IPS-NIHi7 (cell line): Measurements from ENCODE around the gene MAN1C1.
"Not testable (repeated sequence)": the region's sequence is repeated elsewhere in the genome, so short reads cannot be mapped to it uniquely, and the experiment has no call there.

Experiments used
- DNase-seq: peaks from one replicate; pipeline ENCODE4 v3.0.0; 2012; ENCODE audit warnings: mixed read lengths; ENCODE audit errors: extremely low spot score

MAN1C1 gene

GRCh38 chr1:25634896-25635295, 18.3 kb downstream of the MAN1C1 start:
- DNase-seq, result no peak

- DNase-seq, result not testable (repeated sequence)
These were observed 19.6 kb downstream of the MAN1C1 start for GRCh38 chr1:25636141-25636540.

- peak; percentile 16 for DNase-seq
These were observed 24.2 kb downstream of the MAN1C1 start for GRCh38 chr1:25640646-25641328.

GRCh38 chr1:25641329-25641725, 24.7 kb downstream of the MAN1C1 start:
- no peak for DNase-seq

- peak; percentile 16 for DNase-seq
These were observed 25.5 kb downstream of the MAN1C1 start for GRCh38 chr1:25641931-25642573.

- DNase-seq, result peak; percentile 6
These were observed 26.1 kb downstream of the MAN1C1 start for GRCh38 chr1:25642574-25643108.

- DNase-seq, result peak; percentile 7
These were observed 27.3 kb downstream of the MAN1C1 start for GRCh38 chr1:25643929-25644328.

GRCh38 chr1:25644962-25645361, 28.4 kb downstream of the MAN1C1 start:
- DNase-seq, result peak; percentile 47

- DNase-seq, result peak; percentile 3
These were observed 29.2 kb downstream of the MAN1C1 start for GRCh38 chr1:25645637-25646400.

GRCh38 chr1:25647106-25647505, 30.5 kb downstream of the MAN1C1 start:
- no peak for DNase-seq

- DNase-seq, result no peak
These were observed 31.3 kb downstream of the MAN1C1 start for GRCh38 chr1:25647863-25648262.

- peak; percentile 2 for DNase-seq
These were observed 32.3 kb downstream of the MAN1C1 start for GRCh38 chr1:25648681-25649440.

- peak; percentile 2 for DNase-seq
These were observed 33.1 kb downstream of the MAN1C1 start for GRCh38 chr1:25649505-25650288.

- DNase-seq, result peak; percentile 6
These were observed 33.6 kb downstream of the MAN1C1 start for GRCh38 chr1:25650289-25650576.

- DNase-seq, result peak; percentile 7
These were observed 34.5 kb downstream of the MAN1C1 start for GRCh38 chr1:25651036-25651640.

GRCh38 chr1:25651824-25652741, 35.5 kb downstream of the MAN1C1 start:
- no peak for DNase-seq

- DNase-seq, result no peak
These were observed 37.0 kb downstream of the MAN1C1 start for GRCh38 chr1:25653558-25653957.

- DNase-seq, result no peak
These were observed 37.6 kb downstream of the MAN1C1 start for GRCh38 chr1:25654109-25654660.
